HEK293 (cell line): ENCODE results near the gene GHRL.

ENCODE experiments used
- ELK4 ChIP-seq: IDR thresholded peaks from 2 replicates; pipeline ENCODE4 v1.6.1; 2011; ENCODE audit warnings: mild to moderate bottlenecking, low read depth, low read length, borderline replicate concordance
- KLF16 ChIP-seq: fragments of 450-650 bp; formaldehyde crosslinking; IDR thresholded peaks from 2 replicates; pipeline ENCODE4 v1.5.1; 2017; ENCODE audit warnings: missing biosample characterization, missing genetic modification characterization
- SETDB1 ChIP-seq: IDR thresholded peaks from one replicate; pipeline ENCODE4 v1.6.1; 2017; ENCODE audit warnings: mild to moderate bottlenecking, low read length, moderate library complexity, mixed read lengths; ENCODE audit not compliant: insufficient read length
- YY1 ChIP-seq: fragments of 450-650 bp; formaldehyde crosslinking; IDR thresholded peaks from 2 replicates; pipeline ENCODE4 v1.5.1; 2018; ENCODE audit warnings: missing biosample characterization, missing genetic modification characterization
- ZNF112 ChIP-seq: fragments of 450-650 bp; formaldehyde crosslinking; IDR thresholded peaks from 2 replicates; pipeline ENCODE4 v1.5.0; 2017; ENCODE audit warnings: missing biosample characterization, missing genetic modification characterization
- ZNF274 ChIP-seq, 2 experiments: fragments of 200-500 bp in 1 of 2; fragments of 450-650 bp in 1 of 2; sonication (Bioruptor generic) in 1 of 2; formaldehyde crosslinking in 1 of 2; IDR thresholded peaks; 2 replicates each; pipeline versions ENCODE4 v1.5.1 to v1.6.1; 2014 to 2016; ENCODE audit warnings: borderline replicate concordance in 1 of 2, inconsistent platforms in 1 of 2, low read length in 1 of 2, missing biosample characterization in 1 of 2, missing genetic modification characterization in 1 of 2
- ZSCAN18 ChIP-seq: fragments of 450-650 bp; formaldehyde crosslinking; IDR thresholded peaks from 2 replicates; pipeline ENCODE4 v1.5.1; 2016; ENCODE audit warnings: missing biosample characterization, missing genetic modification characterization
- TF ChIP-seq, protein P1 (sequence below): fragments of 450-650 bp; formaldehyde crosslinking; IDR thresholded peaks from 2 replicates; pipeline ENCODE4 v1.5.1; 2016; ENCODE audit warnings: missing biosample characterization, missing genetic modification characterization
- TF ChIP-seq, protein P2 (sequence below): fragments of 450-650 bp; formaldehyde crosslinking; IDR thresholded peaks from 2 replicates; pipeline ENCODE4 v1.5.1; 2016; ENCODE audit warnings: missing biosample characterization, missing genetic modification characterization

- TF ChIP-seq ELK4 (no peak), KLF16 (tag by site-specific recombination) (no peak), ZNF112 (no peak), ZSCAN18 (no peak), YY1 (tag by site-specific recombination) (no peak), ZNF274 (IDR thresholded peaks at IDR 0.05; ENCODE audit: low read length) (no peak), ZNF274 (tag by site-specific recombination; IDR thresholded peaks at IDR 0.05; ENCODE audit: borderline replicate concordance) (no peak), SETDB1 (no peak)
- TF ChIP-seq, protein P1, sequence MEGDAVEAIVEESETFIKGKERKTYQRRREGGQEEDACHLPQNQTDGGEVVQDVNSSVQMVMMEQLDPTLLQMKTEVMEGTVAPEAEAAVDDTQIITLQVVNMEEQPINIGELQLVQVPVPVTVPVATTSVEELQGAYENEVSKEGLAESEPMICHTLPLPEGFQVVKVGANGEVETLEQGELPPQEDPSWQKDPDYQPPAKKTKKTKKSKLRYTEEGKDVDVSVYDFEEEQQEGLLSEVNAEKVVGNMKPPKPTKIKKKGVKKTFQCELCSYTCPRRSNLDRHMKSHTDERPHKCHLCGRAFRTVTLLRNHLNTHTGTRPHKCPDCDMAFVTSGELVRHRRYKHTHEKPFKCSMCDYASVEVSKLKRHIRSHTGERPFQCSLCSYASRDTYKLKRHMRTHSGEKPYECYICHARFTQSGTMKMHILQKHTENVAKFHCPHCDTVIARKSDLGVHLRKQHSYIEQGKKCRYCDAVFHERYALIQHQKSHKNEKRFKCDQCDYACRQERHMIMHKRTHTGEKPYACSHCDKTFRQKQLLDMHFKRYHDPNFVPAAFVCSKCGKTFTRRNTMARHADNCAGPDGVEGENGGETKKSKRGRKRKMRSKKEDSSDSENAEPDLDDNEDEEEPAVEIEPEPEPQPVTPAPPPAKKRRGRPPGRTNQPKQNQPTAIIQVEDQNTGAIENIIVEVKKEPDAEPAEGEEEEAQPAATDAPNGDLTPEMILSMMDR (tag by site-specific recombination): no peak
- TF ChIP-seq, protein P2, sequence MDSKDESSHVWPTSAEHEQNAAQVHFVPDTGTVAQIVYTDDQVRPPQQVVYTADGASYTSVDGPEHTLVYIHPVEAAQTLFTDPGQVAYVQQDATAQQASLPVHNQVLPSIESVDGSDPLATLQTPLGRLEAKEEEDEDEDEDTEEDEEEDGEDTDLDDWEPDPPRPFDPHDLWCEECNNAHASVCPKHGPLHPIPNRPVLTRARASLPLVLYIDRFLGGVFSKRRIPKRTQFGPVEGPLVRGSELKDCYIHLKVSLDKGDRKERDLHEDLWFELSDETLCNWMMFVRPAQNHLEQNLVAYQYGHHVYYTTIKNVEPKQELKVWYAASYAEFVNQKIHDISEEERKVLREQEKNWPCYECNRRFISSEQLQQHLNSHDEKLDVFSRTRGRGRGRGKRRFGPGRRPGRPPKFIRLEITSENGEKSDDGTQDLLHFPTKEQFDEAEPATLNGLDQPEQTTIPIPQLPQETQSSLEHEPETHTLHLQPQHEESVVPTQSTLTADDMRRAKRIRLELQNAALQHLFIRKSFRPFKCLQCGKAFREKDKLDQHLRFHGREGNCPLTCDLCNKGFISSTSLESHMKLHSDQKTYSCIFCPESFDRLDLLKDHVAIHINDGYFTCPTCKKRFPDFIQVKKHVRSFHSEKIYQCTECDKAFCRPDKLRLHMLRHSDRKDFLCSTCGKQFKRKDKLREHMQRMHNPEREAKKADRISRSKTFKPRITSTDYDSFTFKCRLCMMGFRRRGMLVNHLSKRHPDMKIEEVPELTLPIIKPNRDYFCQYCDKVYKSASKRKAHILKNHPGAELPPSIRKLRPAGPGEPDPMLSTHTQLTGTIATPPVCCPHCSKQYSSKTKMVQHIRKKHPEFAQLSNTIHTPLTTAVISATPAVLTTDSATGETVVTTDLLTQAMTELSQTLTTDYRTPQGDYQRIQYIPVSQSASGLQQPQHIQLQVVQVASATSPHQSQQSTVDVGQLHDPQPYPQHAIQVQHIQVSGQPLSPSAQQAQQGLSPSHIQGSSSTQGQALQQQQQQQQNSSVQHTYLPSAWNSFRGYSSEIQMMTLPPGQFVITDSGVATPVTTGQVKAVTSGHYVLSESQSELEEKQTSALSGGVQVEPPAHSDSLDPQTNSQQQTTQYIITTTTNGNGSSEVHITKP (tag by site-specific recombination): no peak
Measured at GRCh38 chr3:10319804-10320203, 27.1 kb upstream of the GHRL start.
